ENCODE data around the gene RHCE. TPM values are rescaled to one million over a fixed set of nuclear protein-coding genes. Genes with fewer than 3 reads are reported as not detected.

Gene RHCE
- total RNA-seq, 1 donor from 2014 or later: 0.40 TPM

Other genes starting within 250 kb of the RHCE start
- 37.2 and 38.3 TPM in 2 replicates for gene SYF2, start 188.3 kb downstream of the RHCE start, total RNA-seq
- gene RSRP1, start 173.4 kb downstream of the RHCE start, total RNA-seq: 64.6 and 233 TPM in 2 replicates
- not detected in 2 replicates for gene RHD, start 148.3 kb downstream of the RHCE start, total RNA-seq
- gene TMEM50A, start 82.5 kb downstream of the RHCE start, total RNA-seq: 140 and 152 TPM in 2 replicates
- 17.8 and 19.1 TPM in 2 replicates for gene MACO1, start 10.1 kb upstream of the RHCE start, total RNA-seq
- gene LDLRAP1, start 122.8 kb upstream of the RHCE start, total RNA-seq: 13.1 and 16.4 TPM in 2 replicates
- 0.79 and 2.4 TPM in 2 replicates for gene MAN1C1, start 196.0 kb upstream of the RHCE start, total RNA-seq

All from pulmonary artery endothelial cell (primary cell).